ENCODE results near the gene IFT80.
"Not testable (repeated sequence)": the region's sequence is repeated elsewhere in the genome, so short reads cannot be mapped to it uniquely, and the experiment has no call there.

Gene IFT80

DNA sequence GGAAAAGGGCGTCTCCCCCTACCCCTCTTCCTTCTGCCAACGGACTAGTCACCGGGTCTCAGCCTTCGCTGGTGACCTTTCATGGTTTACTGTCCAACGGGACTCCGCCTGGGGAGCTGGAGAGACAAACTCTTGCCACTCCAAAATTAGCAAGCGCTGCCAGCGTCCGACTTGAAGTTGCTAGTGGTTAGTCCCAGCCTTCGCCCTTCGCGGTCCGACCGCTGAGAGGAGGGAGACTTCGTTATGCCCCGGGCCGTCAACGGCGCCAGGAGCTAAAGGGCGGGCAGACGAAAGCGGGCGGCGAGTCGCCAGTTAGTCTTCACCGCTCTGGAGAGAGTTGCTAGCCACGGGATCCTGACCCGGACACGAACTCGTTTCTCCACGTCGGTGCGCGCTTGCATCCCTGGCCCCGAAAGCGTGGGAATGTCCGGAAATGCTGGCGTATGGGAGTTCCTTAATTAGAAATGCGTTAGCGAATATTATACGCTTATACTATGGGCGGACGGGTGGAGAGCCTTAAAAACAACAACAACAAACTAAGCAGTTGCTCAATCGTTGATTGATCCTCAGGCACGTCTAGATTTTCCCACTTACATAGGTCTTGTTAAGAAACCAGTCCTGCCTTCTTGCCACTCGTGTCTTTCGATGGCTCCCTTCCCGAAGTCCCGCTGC lies 1.1 kb upstream of the IFT80 start:
- peak; percentile 74 to 76 for DNase-seq

DNA sequence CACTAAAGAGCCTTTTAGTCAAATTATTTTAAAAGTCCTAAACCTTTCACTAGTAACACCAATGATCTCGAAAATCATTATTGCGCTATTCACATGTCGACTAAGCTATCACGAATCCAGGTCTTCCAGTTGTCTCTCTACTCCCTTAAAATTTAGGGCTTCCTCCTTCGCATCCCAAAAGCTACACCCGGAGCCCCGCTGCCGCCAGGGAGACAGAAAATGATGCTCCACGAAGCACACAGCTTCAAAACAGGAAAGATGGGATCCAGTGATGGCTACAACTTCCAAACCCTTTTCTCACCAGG lies 253 bp downstream of the IFT80 start:
- DNase-seq: no peak

DNA sequence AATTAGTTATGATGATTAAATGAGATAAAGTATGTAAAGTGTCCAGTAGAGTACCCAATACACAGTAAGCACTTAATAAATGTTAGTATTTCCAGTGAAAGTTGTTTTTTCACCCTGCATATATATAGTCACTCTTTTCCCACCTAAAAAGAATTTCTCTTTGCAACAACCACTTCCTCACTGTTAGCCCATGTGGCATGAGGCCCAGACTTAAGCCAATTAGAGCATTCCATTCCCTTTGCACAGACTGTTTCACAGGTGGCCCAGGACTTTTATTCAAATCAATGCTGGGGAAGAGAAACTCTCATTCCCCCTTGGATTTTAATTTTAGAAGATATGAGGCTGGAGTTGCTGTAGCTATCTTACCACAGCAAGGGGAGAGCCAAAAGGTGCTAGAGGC lies 3.7 kb downstream of the IFT80 start:
- DNase-seq: no peak

DNA sequence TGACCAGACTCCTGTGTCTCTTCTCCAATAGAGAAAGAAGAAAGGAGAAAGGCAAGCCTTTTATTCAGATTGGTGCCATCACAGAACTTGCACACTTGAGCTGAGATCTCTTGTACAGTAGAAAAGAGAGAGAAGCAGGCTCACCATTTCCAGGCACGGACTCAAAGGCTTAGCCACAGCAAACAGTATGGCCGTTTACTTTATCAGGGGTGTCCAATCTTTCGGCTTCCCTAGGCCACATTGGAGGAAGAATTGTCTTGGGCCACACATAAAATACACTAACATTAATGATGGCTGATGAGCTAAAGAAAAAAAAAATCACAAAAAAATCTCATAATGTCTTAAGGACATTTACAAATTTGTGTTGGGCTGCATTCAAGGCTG lies 5.0 kb downstream of the IFT80 start:
- DNase-seq: no peak

DNA sequence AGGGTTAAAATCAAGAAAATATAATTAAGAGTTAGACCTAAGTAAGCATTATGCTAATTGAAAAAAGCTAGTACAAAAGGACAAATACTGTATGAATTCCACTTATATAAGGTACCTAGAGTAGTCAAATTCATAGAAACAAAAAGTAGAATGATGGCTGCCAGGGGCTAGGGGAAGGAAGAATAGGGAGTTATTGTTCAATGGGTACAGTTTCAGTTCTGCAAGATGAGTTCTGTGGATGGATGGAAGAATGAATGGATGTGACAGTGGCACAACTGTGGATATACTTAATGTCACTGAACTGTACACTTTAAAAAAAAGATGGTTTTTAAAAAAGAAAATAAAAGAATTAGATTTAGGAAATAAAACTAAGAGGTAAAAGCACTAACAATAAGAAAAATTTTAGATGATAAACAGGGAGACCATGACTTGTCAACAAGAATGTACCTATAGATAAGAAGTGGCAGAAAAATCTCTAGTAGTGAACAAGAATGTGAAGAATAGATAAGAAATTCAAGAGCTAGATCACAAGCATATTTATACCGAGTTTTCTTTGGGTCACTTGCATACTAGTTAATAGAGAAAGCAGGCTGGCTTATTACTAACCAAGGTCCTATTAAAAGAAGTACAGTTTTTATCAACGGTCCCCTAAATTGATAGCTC lies 5.5 kb downstream of the IFT80 start:
- DNase-seq: no peak

DNA sequence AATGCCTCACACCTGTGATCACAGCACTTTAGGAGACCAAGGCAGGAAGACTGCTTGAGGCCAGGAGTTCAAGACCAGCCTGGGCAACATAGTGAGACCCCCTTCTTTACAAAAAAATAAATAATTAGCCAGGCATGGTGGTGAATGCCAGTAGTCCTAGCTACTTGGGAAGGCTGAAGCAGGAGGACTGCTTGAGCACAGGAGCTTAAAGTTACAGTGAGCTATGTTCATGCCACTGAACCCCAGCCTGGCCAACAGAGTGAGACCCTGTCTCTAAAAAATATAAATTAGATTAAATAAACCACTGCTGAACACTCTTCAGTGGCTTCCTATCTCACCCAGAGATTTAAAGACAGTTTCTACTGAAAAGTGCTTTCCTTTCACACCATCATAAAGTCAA lies 6.2 kb downstream of the IFT80 start:
- no peak for DNase-seq

DNA sequence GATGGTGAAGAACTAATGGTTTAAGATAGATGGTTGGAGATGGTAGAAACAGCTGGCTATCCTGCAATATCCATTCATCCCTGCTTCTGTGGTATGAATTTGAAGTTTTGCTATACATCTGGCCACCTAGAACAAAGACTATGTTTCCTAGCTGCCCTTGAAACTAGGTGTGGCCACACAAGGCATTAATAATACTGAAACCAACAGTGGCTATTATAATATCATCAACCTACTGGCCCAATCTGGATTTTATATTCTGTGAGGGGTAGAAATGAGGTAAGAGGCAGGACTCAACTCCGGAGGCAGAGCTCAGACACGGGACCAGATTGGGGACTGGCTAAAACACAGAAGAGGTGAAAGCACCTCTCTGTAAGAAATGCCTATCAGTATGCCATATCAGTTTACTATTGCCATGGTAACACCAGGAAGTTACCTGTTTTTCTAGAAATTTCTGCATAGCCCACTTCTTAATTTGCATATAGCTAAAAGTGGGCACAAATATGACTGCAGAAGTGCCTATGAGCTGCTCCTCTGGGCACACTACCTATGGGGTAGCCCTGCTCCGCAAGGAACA lies 8.4 kb downstream of the IFT80 start:
- DNase-seq: no peak

DNA sequence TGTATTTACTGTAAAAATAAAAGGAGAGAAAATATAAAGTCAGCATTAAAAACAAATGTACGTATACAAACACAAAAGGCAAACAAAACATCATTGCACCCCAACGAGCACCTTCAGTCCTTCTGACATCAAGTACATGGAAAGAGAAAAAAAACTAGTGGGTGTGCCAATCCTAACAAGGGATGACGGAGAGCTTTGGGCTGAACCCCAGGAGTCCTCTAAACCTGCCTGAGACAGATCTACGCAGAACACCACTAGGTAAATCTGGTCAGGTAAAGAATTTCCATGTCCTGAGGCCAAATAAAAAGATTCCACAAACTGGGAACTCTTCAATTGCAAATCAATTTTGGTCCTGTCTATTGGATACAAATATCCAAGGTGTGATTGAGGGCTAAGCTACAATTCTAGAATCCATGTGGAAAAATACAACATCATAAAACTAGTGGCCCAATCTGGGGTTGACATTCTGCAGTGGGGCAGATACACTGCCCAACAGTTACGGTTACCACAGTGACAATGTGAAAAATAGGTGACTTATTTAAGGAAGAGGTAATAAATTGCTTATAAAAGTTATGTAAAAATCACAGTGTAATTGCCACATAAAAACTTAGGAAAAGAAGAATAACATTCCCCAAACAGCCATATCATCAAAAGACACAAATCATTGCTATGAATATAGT lies 14.2 kb downstream of the IFT80 start:
- no peak for DNase-seq

DNA sequence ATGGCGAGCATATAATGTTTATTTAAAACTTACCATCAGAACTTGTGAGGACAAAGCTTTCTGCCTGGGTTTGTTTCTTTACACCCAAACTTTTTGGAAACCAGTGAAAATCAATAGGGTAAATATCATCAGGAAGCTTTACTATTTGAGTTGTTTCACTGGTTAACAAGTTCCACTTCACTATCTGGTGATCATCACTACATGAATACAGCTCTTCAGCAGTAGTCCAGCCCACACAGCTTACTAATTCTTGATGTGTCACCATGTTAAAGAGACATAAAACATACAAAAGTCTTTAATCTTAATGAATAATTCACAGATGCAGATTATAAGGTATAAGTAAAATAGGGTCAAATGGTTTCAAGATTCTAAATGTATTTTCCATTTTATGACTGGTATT lies 17.6 kb downstream of the IFT80 start:
- DNase-seq: peak in 1 of 2 donors; percentile 10

DNA sequence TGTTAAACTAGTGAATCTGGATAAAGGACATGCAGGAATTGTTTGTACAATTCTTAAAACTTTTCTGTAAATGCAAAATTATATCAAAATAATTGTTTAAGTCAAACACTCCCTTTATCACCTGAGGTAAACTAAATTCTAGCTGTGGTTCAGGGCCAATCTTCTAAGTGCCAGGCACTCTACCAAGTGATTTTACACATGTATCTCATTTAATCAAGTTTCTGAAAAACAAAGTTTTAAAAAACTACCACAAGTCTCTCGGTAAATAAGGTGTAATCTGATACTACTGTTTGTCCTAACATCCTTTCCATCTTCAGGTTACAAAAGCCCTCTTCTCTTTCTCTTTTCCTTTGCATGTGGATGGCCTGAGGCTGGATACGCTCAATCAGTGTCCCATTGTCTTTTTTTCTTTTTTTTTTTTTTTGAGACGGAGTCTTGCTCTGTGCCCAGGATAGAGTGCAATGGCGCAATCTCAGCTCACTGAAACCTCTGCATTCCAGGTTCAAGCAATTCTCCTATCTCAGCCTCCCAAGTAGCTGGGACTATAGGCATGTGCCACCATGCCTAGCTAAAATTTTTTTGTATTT lies 19.3 kb downstream of the IFT80 start:
- no peak for DNase-seq

DNA sequence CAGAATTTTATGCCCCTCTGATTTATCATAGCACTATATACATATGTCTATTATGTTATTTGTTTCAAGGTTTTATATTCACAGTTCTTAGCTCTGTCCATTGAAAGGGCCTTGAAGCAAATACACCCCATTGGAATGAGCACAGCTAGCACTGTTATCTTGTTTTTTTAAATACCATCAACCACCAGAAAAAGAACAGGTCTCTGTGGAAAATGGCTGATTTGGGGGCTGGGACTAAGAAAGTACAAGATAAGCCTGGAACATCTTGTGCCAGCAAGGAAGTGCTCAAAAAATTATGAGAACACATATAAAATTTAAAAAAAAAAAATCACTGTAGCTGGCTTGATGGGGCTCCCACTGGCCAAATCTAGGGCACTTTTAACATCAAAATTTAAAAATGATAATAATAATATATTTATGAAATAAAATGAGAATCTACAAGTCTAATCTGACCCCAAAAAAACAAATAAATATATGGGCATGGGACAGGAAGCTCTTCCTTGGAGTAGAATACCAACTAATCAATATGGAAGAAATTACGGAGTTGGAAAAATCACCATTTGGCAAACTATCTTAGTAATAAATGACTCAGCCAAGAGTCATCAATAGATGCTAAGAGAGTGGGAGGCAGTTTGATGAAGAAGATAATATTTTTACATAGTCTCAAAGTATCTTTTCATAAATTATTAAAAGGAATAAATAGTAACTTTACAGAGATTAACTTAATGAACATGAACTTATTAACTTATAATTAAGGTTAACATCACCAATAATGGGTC lies 20.5 kb downstream of the IFT80 start:
- DNase-seq: no peak

DNA sequence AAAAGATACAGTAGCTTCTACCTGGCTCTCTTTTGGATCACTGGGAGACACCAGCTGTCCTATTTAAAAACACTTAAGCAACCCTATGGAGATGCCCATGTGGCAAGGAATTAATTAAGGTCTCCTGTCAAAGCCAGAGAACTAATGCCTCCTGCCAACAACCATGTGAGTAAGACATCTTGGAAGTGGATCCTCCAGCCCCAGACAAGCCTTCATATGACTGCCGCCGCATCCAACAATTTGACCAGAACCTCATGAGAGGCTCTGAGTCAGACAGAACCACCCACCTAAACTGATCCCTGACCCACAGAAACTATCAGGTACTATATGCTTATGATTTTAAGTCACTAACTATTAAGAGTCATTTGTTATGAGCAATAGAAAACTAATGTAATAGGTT lies 22.3 kb downstream of the IFT80 start:
- no peak for DNase-seq

DNA sequence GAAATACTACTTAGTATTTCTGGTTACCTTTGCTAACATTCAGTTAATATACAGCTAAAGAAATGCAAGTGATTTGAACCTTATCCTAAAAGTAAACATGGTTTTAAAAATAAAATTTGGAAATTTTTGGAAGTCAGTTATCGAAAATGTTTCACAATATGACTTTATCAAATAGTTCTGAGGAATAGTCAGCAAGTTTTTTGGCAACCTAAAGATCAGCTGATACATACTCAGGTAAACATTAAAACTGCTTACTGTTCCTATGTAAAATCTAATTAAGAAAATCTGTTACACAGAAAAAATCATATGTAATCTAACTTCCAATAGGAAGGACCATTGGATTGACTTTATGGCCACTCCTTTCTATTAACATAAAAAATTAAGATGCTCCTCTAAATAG lies 24.1 kb downstream of the IFT80 start:
- DNase-seq: no peak

DNA sequence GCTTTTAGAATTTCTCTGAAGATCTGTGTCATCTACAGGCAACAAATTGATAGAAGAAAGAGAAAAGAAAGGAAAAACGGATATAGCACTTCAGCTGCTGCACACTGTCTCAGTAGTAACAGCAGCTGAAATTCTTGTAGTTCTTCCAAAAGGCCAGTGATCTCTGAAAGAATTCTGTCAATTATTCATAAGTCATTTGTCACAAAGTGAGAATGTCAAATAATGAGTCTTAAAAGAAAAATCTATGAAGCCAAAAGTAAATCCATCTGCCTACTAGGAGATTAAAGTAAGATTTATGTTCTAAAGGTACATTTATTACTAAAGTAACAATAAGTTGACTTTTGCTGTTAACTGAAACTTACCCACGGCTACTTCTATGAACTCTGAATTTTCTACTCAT lies 24.6 kb downstream of the IFT80 start:
- no peak for DNase-seq

DNA sequence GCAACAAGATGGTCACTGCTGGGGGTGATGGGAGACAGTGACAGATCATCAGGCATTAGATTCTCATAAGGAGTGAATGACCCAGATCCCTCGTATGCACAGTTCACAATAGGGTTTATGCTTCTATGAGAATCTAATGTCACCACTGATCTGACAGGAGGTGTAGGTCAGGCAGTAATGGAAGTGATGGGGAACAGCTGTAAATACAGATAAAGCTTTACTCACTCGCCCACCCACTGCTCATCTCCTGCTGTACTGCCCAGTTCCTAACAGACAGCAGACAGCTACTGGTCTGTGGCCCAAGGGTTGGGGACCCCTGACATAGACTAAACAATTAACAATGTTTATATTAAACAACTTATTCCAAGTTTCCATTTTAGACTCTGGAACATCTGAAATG lies 25.4 kb downstream of the IFT80 start:
- no peak for DNase-seq

DNA sequence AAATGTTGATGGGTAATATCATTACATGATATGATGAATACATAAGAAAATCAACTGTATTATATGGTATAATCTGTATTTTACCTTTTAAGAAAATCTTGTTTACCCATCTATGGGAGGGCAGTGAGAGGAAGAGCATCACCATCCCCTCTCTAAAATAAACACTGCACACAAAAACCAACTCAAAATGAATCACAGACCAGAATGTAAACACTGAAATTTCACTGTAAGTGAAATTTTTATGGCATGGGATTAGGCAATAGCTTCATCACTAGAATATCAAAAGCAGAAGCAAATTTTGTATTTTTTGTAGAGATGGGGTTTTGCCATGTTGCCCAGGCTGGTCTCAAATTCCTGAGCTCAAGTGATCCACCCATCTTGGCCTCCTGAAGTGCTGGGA lies 26.2 kb downstream of the IFT80 start:
- no peak for DNase-seq

DNA sequence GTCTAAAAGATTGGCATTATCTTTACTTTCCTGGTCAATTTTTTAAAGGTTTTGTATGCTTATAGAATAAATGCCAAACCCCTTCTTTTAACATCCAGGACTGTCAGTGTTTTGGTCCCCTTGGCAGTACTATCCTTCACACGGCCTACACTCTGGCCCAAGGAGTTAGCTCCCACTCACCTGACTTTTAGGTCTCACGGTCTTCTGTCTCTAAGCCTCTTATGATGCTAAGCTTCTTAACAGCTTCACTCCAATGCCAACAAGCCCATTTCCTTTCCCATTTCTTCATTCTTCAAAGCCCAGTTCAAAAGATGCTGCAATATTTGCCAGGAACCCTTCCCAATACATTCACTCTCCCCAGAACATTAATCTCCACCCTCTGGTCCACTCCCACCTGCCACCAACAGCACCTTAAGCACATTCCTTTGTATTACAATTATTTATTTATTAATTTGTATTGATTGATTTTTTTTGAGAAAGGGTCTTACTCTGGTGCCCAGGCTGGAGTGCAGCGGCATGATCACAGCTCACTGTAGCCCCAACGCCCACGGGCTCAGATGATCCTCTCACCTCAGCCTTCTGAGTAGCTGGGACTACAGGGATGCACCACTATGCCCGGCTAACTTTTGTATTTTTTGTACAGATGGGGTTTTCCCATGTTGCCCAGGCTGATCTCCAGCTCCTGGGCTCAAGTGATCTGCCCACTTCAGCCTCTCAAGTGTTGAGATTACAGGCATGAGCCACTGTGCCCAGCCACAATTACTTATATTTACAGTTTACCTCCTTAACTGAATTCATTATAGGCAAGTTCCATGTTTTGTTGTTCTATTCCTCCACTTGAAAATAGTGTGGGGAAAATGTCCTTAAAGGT lies 27.8 kb downstream of the IFT80 start:
- DNase-seq: no peak

DNA sequence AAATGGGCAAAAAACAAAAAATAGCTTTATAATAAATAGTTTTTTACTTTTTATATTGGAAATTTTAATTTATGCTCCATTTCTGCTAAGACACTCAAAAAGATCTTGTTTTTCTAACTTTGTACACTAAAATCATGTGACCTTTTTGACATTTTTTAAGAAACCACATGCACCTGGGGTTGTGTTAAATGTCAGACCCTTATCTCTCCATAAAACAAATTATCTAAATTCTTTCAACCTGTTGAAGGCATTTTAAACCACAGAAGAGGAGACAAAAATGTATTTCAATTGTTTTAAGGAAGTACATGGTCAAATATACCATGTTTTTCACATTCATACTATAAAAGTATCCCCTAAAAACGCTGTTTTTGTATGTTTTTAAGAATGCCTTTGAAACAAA lies 29.2 kb downstream of the IFT80 start:
- no peak for DNase-seq

DNA sequence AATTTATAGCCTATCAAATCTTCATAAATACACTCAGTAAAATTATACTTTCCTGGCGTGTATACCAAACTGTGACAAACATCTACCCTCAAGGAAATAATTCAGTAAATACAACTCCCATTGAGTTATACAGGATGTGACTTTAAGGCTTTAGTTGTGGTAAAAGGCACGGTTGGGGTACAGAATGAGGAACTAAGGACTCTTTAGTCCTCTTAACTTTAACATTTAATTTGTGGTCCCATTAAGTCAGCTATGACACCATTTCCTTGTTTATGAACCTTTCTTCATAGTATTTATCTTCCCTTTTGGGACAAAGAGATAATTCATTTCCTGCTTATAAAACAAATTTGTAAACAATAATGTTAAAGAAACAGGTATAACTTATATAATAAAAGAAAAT lies 30.2 kb downstream of the IFT80 start:
- peak; percentile 9 to 32 for DNase-seq

DNA sequence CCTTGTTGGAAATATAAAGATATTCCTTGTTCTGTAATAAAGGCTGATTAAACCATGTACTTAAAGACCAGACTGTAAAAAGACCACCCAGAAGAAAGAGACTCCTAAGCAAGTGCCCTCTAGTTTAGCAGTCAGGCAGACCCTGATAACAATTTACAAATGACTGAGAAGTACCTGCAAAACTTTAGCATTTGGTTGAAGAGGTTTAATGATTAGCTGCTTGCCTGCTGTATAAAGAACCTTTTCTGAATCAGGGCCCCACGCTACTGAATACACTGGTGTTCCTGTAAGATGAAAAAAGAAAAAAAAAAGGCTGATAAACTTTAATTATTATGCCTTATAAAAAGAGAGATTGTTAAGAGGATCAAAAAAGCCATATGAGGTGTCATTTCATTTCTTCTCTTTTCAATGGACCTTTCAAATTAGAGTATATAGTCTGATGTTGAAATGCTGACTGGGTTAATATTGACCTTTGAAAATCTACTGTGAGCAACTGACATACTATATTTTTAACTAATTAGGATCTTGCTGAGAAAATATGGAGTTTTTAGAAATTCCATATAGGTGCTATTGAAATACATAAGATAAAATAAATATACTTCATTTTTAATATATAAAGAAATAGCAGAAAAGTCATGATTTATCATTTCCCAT lies 33.0 kb downstream of the IFT80 start:
- DNase-seq: no peak

DNA sequence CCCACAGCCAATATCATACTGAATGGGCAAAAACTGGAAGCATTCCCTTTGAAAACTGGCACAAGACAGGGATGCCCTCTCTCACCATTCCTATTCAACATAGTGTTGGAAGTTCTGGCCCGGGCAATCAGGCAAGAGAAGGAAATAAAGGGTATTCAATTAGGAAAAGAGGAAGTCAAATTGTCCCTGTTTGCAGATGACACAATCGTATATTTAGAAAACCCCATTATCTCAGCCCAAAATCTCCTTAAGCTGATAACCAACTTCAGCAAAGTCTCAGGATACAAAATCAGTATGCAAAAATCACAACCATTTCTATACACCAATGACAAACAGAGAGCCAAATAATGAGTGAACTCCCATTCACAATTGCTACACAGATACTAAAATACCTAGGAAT lies 36.1 kb downstream of the IFT80 start:
- not testable (repeated sequence) for DNase-seq

DNA sequence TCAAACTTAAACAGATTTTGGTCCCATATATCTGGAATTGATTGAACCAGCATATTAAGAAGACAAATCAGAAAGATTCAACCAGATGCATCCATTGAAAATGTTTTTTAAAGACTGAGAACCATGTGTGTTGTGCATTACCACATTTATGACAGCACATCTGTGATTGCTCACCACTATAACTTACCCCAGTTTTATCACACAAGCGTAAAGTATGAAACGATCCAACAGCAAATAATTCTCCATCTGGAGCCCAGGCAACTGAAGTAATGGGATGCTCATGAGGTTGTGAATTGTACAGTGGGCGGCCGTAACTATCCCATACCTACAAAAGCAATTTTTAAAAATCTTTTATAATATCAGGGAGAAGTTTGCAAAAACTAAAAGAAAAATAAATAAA lies 43.2 kb downstream of the IFT80 start:
- no peak for DNase-seq

Measured in inflammatory macrophage treated with lipopolysaccharide for 1 hour (primary cell).